Activated naive CD8-positive, alpha-beta T cell treated with anti-CD3 and anti-CD28 coated beads, Interleukin-2, amount 10 ng/mL, durations not matched to agents 7 days and 5 days (primary cell): ENCODE data around the gene ZNF324. TPM values are rescaled to one million over a fixed set of nuclear protein-coding genes. Genes with fewer than 3 reads are reported as not detected.
"Not testable (repeated sequence)": the region's sequence is repeated elsewhere in the genome, so short reads cannot be mapped to it uniquely, and the experiment has no call there.

Experiments
- ATAC-seq: fragments of 150-1000 bp; cut with Tn5 transposase; one replicate; pipeline ENCODE4 v1.10.0; 2021; ENCODE audit warnings: low read depth, moderate library complexity
- POLR2A ChIA-PET: fragments of 350-600 bp; sonication (Branson Sonifier 250); formaldehyde crosslinking; loops from one replicate; lab custom pipeline; 2021; ENCODE audit warnings: antibody characterized with exemption; lab: Charles Lee
- DNase-seq: peaks from one replicate; pipeline ENCODE4 v3.0.0; 2021
- H3K27ac Mint-ChIP-seq: one replicate; pipeline ENCODE4 v1.8.0; 2022; ENCODE audit warnings: mild to moderate bottlenecking, mixed read lengths
- H3K27me3 Mint-ChIP-seq: one replicate; pipeline ENCODE4 v1.8.0; 2022; ENCODE audit warnings: mild to moderate bottlenecking, moderate library complexity, mixed read lengths
- H3K36me3 Mint-ChIP-seq: one replicate; pipeline ENCODE4 v1.8.0; 2021; ENCODE audit warnings: mild to moderate bottlenecking, mixed read lengths
- H3K4me1 Mint-ChIP-seq: one replicate; pipeline ENCODE4 v1.8.0; 2021; ENCODE audit warnings: mixed read lengths
- H3K4me3 Mint-ChIP-seq: one replicate; pipeline ENCODE4 v1.8.0; 2022; ENCODE audit warnings: mild to moderate bottlenecking, moderate library complexity, mixed read lengths
- H3K9me3 Mint-ChIP-seq: one replicate; pipeline ENCODE4 v1.8.0; 2021; ENCODE audit warnings: mixed read lengths
- total RNA-seq, 2 experiments: library from RNA; stranded (reverse); gene quantifications; one replicate each; pipeline ENCODE4 v1.2.3, GENCODE V29; 2021

The ZNF324 gene
- total RNA-seq, 2 experiments from 2014 or later = 18.0 to 18.5 TPM

GRCh38 chr19:58492265-58492664, 25.4 kb downstream of the ZNF324 start:
- Mint-ChIP-seq H3K4me3 (no peak overlapping the region), H3K36me3 (no peaks in the 10 kb centered on the region), H3K4me1 (peaks cover 10% of the 10 kb centered on the region), H3K27me3 (no peaks in the 10 kb centered on the region), H3K9me3 (no peaks in the 10 kb centered on the region), H3K27ac (no peak overlapping the region)
- DNase-seq (no peak), ATAC-seq (no peak)
- POLR2A ChIA-PET = interaction anchor here (0.6 to 0.7 kb wide), 2 partner anchors 14 to 577 kb away, joined by 3 read pairs; no protein-coding TSS in a partner anchor

- ATAC-seq = no peak
- H3K27ac Mint-ChIP-seq = no peak overlapping the region
These were observed 30.8 kb downstream of the ZNF324 start for GRCh38 chr19:58497634-58498170.

GRCh38 chr19:58498316-58499020, 31.6 kb downstream of the ZNF324 start:
- Mint-ChIP-seq H3K9me3 (peaks cover 5% of the 10 kb centered on the region), H3K36me3 (peaks cover 1% of the 10 kb centered on the region), H3K27ac (peak overlapping the region; percentile 80), H3K4me3 (peak overlapping the region; percentile 96), H3K27me3 (no peaks in the 10 kb centered on the region), H3K4me1 (peaks cover 25% of the 10 kb centered on the region)
- POLR2A ChIA-PET = interaction anchor here (0.5 to 1.4 kb wide), 3 partner anchors 13 to 57 kb away, joined by 3 read pairs; partner anchors contain the start of gene CHMP2A
- ATAC-seq = no peak
- DNase-seq = no peak

More at GRCh38 chr19:58497634-58498170, 30.8 kb downstream of the ZNF324 start:
- H3K4me1 Mint-ChIP-seq = peaks cover 25% of the 10 kb centered on the region
- peaks cover 1% of the 10 kb centered on the region for H3K36me3 Mint-ChIP-seq
- no peaks in the 10 kb centered on the region for H3K27me3 Mint-ChIP-seq
- H3K4me3 Mint-ChIP-seq = peak overlapping the region; percentile 96
- POLR2A ChIA-PET = no interaction called here
- H3K9me3 Mint-ChIP-seq = peaks cover 5% of the 10 kb centered on the region
- no peak for DNase-seq

- H3K4me1 Mint-ChIP-seq = peaks cover 25% of the 10 kb centered on the region
- peak overlapping the region; percentile 96 for H3K4me3 Mint-ChIP-seq
- peaks cover 5% of the 10 kb centered on the region for H3K9me3 Mint-ChIP-seq
- H3K27ac Mint-ChIP-seq = peak overlapping the region; percentile 80
- ATAC-seq (peak; percentile 99), DNase-seq (peak; percentile 95)
- POLR2A ChIA-PET = interaction anchor here (0.6 to 1.7 kb wide), 8 partner anchors 14 to 172 kb away, joined by 3 to 9 read pairs (median 3); partner anchors contain the start of genes CHMP2A, ZBTB45, ZNF497 and ZSCAN22
- H3K27me3 Mint-ChIP-seq = no peaks in the 10 kb centered on the region
- peaks cover 1% of the 10 kb centered on the region for H3K36me3 Mint-ChIP-seq
These were observed 32.4 kb downstream of the ZNF324 start for GRCh38 chr19:58499021-58499927.

- DNase-seq = peak; percentile 36
- H3K4me3 Mint-ChIP-seq = no peak overlapping the region
- peak overlapping the region; percentile 80 for H3K27ac Mint-ChIP-seq
- ATAC-seq = no peak
- H3K4me1 Mint-ChIP-seq = peaks cover 25% of the 10 kb centered on the region
- peaks cover 1% of the 10 kb centered on the region for H3K36me3 Mint-ChIP-seq
- POLR2A ChIA-PET = interaction anchor here (1.0 to 1.7 kb wide), 4 partner anchors 14 to 138 kb away, joined by 3 to 9 read pairs (median 5); partner anchors contain the start of genes ZBTB45 and ZNF497
- no peaks in the 10 kb centered on the region for H3K27me3 Mint-ChIP-seq
- H3K9me3 Mint-ChIP-seq = peaks cover 5% of the 10 kb centered on the region
These were observed 33.4 kb downstream of the ZNF324 start for GRCh38 chr19:58500242-58500641.

GRCh38 chr19:58507602-58508223, 40.8 kb downstream of the ZNF324 start:
- POLR2A ChIA-PET = interaction anchor here (1.4 kb wide), 1 partner anchor 12 kb away, joined by 6 read pairs; the partner anchor contains the start of gene ZBTB45
- not testable (repeated sequence) for DNase-seq, H3K4me3 Mint-ChIP-seq, H3K9me3 Mint-ChIP-seq, ATAC-seq, H3K4me1 Mint-ChIP-seq, H3K27me3 Mint-ChIP-seq, H3K36me3 Mint-ChIP-seq, H3K27ac Mint-ChIP-seq

- peaks cover 7% of the 10 kb centered on the region for H3K36me3 Mint-ChIP-seq
- POLR2A ChIA-PET = no interaction called here
- H3K9me3 Mint-ChIP-seq = peaks cover 7% of the 10 kb centered on the region
- ATAC-seq (no peak), DNase-seq (no peak)
- H3K27ac Mint-ChIP-seq = no peak overlapping the region
- H3K27me3 Mint-ChIP-seq = no peaks in the 10 kb centered on the region
- peaks cover 3% of the 10 kb centered on the region for H3K4me1 Mint-ChIP-seq
- H3K4me3 Mint-ChIP-seq = no peak overlapping the region
These were observed 42.8 kb downstream of the ZNF324 start for GRCh38 chr19:58509731-58510083.

- POLR2A ChIA-PET = no interaction called here
- Mint-ChIP-seq H3K4me3 (no peak overlapping the region), H3K9me3 (peaks cover 7% of the 10 kb centered on the region), H3K36me3 (peaks cover 9% of the 10 kb centered on the region), H3K27ac (no peak overlapping the region), H3K27me3 (no peaks in the 10 kb centered on the region), H3K4me1 (peaks cover 8% of the 10 kb centered on the region)
- DNase-seq (no peak), ATAC-seq (no peak)
These were observed 43.4 kb downstream of the ZNF324 start for GRCh38 chr19:58510084-58510862.

GRCh38 chr19:58511353-58512208, 44.7 kb downstream of the ZNF324 start, which contains the start of gene SLC27A5:
SLC27A5 (minus strand) TSS chr19:58511992; CDS start chr19:58511955, 37 bp downstream.
- Mint-ChIP-seq H3K4me1 (peaks cover 17% of the 10 kb centered on the region), H3K27me3 (no peaks in the 10 kb centered on the region), H3K27ac (peak within 1 kb of the TSS; percentile 62), H3K36me3 (peaks cover 15% of the 10 kb centered on the region), H3K9me3 (peaks cover 7% of the 10 kb centered on the region), H3K4me3 (no peak within 1 kb of the TSS)
- POLR2A ChIA-PET = no interaction called here
- no peak for ATAC-seq
- DNase-seq = peak; percentile 31

GRCh38 chr19:58513213-58513693, 46.4 kb downstream of the ZNF324 start:
- H3K27ac Mint-ChIP-seq = peak overlapping the region; percentile 93
- H3K9me3 Mint-ChIP-seq = no peaks in the 10 kb centered on the region
- POLR2A ChIA-PET = interaction anchor here (0.6 to 1.8 kb wide), 16 partner anchors 8 to 330 kb away, joined by 3 to 25 read pairs (median 4); partner anchors contain the start of genes CHMP2A, TRIM28, UBE2M and ZNF274
- DNase-seq = no peak
- H3K27me3 Mint-ChIP-seq = no peaks in the 10 kb centered on the region
- no peak for ATAC-seq
- H3K36me3 Mint-ChIP-seq = peaks cover 13% of the 10 kb centered on the region
- peaks cover 23% of the 10 kb centered on the region for H3K4me1 Mint-ChIP-seq
- peak overlapping the region; percentile 90 for H3K4me3 Mint-ChIP-seq
